ENCODE results near the gene CUX1.

DNA sequence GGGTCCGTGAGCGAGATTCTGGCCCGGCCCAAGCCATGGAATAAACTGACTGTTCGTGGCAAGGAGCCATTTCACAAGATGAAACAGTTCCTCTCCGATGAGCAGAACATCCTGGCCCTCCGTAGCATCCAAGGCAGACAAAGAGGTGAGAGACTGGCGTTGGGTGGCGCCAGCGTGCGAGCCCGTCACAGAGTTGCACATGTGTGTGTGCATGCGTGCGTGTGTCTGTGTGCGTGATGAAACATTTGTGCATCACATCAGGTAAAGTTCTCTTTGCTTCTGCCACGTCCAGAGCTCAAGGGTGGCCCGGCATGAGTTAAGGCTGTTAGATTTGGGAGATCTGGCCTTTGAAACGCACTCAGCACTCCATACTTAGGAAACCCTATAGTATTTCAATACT lies 379.7 kb downstream of the CUX1 start:
- TF ChIP-seq EP300 (IDR thresholded peaks at IDR 0.05; ENCODE audit: low read depth) (no peak), CTCF (IDR thresholded peaks at IDR 0.05) (no peak)
